ENCODE measurements around the gene TRPM8.

The TRPM8 gene

DNA sequence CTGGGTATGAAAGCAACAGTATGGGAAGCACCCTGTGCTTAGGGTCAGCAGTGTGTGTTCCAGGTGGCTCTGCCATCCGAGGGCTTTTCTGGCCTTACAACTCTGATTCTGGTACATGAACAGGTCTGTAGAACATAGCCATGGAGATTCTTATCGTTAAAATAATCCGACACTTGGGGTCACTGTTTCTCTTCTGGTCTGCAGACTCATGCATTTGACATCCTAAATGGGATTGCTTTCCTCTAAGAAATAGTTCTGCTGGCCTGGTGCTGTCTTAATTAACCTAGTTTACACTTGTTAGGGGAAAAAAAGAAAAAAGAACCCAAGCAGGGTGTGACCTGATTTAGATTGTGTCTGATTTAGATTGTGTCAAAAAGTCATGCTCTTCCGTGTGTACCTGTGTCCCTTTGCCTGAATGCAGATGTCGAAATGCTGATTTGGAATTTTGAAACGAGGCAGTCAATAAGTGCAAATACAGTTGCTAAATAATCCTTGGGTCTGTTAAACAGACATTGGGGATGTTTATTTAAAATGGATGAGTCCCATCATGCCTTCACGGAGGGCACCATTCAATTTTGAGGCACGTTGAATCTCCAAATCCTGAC lies 59.6 kb downstream of the TRPM8 start:
- DNase-seq: no peak

DNA sequence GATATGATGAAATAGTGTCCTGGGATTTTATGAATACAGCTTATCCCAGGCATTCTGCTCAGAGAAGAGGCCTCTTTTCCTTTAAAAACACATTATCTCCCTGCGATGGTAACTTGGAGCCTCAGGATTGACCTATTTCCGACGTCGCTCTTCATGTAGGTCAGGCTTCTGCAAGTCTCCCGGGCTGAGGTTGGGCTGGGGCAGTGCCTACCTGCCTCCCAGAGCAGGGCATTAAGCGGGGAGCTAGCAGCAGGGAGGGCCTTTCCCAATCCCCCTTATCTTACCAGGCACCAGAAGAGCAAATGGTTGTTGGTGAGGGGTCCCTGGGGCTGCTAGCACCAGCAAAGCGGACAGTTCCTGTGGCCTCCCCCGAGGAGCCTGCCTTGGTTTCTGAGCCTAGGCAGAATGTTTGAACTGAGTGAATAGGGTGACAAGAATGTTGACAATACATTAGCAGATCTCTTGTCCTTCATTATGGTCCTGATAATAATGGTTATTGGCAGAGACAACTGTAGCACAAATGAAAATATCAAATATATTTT lies 60.2 kb downstream of the TRPM8 start:
- DNase-seq: no peak

DNA sequence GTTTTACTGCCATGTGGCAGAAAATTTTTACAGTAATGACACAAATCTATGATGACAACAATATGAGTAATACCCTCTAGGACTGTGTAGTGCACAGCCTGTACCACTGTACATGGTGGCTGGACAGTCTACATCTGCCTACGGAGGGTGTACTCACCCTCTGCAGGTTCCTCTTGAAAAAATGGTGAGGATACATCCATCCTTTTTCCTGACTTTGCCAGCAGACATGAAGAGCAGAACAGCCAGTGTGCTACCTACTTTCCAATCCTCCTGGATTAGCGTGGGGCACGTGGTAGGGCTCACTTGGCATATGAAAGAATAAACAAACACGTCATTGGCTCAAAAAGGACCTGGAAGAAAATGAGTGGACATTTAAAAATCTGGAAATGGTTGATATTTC lies 62.6 kb downstream of the TRPM8 start:
- DNase-seq: no peak

DNA sequence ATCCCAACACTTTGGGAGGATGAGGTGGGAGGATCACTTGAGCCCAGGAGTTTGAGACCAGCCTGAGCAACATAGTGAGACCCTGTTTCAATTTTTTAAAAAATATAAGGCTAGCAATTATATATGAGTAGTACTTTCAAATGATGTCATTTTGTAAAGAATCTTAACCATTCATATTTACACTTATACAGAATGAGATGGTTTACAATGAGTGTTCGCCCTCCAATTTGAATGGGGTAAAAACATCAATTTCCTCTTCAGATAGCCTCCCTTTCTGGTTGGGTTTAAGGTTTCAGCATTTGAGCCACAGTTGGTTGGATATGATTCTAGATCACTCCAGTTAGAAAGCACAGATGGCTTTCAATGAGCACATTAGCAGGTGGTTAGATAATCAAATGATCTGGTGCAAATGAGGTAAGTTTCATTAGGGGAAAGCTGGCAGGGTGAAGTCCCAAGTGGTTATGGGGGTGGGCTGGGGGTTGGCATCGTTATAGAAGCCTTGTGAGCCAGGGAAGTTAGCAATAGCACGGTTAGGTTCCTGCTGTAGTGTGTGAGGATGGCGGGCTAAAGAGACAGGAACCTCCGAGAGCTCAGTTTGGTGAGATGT lies 63.9 kb downstream of the TRPM8 start:
- DNase-seq: no peak

DNA sequence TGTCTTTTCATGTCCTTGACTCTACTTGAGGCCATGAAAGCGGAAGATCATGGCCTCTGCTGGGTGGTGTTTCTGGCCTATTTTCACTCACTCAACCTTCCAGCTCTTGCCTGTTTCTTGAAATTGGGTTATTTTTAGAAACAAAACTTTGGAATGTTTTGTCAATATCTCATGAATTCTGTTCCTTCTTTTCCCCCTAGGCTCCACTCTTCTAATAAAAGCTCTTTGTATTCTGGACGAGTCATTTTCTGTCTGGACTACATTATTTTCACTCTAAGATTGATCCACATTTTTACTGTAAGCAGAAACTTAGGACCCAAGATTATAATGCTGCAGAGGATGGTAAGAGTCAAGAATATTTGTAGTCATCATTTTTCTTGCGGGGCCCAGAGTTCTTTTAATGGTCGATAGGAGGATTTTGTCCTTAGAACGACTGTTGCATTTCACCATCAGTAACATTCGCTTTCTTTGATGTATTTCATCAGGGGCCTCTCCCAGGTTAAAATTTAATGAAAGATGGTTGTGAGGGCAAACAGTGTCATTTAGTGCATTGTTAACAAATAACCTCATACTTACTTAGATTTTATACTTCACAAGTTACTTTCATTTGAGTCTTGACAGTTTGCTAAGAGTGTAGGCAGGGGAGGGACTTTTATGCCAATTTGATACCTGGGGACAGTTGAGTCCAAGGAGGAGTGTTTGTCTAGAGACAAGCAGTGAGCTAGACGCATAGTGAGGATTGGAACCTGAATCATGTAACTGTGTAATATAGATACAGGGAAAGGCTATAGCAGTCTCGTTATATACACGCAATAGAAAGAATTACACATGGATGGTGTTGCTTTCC lies 64.6 kb downstream of the TRPM8 start:
- no peak for DNase-seq

DNA sequence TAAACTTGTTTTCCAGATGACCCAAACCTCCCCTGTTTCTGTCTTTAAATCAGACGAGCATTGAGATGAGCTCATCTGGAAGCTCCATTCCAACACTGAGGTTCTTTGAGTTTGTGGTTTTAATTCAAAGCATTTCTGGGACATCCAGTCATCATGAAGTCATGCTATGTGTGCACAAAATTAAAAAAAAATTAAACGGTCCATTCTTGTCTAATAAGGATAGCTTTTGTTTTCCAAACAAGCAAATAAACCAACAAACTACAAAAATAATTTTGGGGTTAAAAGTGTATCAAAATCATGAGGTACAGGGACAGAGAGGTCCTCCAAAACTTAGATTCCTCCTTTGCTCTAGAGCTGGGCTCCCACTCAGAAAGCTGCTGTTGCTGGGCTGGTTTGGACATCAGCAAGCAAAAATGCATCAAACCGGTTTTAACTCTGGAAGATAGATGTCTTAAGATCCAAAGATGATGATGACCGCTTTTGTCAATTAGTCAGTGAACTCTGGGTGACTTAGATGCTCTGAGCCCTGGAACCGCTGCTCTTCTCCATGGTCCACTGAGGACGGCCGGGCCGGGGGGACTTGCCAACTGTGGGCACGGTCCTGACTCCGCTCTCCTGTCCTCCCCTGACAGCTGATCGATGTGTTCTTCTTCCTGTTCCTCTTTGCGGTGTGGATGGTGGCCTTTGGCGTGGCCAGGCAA lies 65.4 kb downstream of the TRPM8 start:
- DNase-seq: no peak

DNA sequence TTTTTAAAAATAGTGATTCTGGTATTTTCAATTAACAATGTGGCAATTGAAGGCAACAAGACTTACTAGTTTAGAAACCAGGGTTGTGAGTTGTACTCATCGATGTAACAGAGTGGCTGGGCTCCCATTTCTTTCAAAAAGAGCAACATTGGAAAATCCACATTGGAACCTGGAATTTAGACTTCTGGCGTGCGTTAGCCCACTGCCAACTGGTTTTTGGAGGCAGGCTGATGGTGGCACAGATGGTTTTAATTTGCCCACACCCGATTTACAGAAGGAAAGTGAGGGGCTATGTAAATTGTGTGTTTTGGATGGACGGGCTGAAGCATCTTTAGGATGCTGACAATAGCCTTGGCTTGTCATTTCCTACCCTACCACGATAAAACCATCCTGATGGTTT lies 66.3 kb downstream of the TRPM8 start:
- no peak for DNase-seq

DNA sequence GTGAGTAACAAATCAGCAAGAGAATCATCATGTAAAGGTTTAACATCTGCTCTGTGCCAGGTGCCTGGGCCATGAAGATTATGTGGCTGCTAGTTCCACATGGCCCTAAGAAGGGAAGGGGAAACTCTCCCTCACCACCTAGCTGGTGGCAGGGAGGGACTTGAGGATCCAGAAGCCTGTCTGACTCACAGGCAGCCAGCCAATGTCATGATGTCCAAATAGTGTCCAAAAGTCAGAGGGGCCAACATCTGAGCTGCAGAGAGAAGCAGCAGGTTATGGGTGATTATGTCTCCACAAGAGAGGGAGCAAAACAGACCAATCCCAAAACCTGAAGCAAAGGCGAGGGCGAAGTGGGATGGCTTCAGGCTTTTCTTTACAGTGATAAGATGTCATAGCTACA lies 71.4 kb downstream of the TRPM8 start:
- no peak for DNase-seq

DNA sequence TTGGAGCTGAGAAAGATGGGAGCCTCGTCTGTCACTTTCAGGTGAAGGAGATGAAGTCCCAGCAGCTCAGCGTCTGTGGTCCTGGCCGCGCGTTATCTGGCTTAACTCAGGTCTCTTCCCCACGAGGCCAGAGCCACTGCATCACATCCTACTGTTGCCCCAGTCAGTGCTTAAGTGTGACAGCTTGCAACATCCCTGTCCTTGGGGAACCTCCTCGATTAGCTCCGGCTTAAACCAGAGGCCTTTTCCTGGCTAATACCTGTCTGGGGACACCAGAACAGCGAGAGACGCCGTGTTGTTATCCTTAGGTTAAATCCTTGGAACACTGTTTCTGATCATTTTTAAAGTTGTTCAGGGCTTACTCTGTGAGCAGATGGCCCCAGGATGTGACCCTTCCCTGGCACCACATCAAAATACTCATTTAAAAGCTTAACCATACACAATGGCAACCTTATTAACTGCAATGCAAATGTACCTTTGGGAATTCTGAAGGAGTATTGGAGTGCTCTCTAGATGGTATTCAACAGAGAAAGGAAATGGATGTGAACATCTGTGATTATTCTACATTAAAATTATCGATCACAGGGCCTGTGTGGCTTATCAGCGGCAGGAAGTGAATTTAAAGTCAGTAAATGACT lies 72.2 kb downstream of the TRPM8 start:
- no peak for DNase-seq

DNA sequence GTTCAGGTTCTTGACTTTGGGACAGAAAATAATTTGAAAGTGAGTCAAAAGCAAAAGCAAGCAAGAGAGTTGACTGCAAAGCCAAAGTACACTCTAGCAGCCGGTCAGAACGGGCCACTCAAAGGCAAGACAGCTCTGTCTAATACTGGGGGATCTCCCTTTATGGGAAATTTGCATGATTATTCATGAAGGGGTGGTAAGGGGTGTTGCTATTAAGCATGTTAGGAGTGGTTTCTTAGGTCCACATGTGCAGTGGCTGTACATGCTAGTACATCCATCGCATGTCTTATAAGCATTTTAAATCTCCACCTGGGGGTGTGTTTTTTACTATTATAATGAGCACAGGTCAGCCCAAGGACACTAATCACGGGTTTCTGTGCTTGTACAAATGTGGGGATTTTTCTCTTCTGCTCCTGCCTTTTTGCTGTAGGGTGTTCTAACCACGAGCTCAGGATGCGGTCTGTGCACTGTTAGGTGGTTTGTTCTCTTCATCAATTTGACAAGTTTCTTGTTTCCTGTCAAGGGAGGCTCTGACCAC lies 73.2 kb downstream of the TRPM8 start:
- DNase-seq: no peak

DNA sequence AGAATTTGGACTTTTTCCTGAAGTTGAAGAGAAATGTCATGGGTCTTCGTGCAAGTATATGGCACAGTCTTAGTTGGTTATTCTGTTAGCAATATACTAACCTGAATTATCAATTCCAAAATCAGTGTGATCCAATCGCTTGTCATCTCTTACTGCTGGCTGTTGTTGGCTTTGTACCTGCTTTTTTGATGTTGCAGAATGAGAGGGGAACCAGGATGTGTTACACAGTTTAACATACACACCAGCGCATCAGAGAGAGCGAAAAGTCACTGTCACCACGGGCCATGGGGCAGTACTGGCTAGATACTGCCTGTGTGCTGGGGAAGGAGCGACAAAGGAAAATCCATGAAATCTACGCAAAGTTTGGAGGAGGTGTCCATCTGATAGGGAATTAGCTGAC lies 74.0 kb downstream of the TRPM8 start:
- DNase-seq: no peak

DNA sequence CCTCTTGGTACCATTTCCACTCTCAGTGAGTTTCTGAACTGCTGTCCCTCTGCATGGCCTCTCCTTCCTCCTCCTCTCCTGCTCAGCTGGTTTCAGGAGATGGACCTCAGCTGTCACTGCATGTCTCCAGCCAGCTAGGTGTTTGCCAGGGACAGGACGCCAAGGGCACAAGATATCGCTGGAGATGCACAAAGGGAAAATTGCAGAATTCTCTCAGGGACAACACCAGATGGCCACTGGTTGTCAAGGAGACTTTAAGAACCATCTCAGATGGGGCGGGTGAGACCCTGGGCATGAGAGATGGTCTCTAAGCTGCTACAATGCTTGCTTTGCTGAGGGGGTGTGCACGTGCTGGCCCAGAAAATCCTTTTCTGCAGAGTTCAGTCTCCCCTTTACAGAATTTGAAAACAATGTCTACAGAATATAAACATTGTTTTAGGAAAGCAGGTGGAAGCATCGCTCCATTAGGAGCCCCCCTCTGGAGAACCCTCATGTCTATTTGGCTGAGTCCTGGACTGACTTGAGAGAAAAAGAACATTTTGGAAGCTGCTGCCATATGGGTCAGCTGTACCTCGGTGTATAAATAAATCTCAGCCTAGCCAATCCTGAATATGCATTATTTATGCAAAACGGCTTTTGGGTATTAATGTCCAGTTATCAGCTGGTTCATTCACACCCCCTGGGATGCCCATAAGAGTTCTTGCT lies 75.5 kb downstream of the TRPM8 start:
- DNase-seq: no peak

DNA sequence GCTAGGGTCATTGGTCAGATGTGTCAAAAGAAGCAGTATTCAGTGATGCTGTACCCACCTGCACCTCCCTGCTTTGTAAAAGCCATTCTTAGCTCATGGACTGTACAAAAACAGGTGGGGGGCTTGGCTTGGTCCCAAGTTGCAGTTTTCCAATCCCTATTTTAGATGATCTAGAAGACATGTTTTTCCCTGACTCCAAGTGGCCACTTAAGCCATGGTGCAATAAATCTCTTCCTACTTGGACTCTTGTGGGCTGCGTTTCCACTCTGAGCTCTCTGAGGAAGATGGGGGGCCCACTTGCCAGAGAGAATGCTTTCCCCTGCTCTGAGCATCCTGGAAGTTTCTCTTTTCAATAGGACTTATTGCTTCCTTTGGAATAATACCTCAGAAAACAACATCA lies 76.3 kb downstream of the TRPM8 start:
- no peak for DNase-seq

DNA sequence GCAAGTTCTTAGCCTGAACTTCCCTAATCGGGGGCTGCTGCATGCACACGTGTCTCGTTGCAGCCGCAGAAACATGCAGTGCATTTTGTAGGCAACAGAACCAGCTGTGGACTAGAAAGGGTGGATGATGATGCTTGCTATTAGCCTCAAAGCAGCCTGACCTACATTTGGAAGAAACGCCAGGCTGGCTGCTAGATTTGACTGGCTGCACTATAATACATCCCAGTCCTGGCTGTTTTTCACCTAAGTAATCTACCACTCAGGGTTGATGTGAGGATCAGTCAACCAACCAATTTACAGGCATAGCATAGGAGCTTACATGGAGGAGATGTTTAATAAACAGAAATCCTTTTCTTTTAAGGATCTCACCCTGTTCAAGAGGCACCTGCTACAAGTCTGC lies 77.0 kb downstream of the TRPM8 start:
- no peak for DNase-seq

DNA sequence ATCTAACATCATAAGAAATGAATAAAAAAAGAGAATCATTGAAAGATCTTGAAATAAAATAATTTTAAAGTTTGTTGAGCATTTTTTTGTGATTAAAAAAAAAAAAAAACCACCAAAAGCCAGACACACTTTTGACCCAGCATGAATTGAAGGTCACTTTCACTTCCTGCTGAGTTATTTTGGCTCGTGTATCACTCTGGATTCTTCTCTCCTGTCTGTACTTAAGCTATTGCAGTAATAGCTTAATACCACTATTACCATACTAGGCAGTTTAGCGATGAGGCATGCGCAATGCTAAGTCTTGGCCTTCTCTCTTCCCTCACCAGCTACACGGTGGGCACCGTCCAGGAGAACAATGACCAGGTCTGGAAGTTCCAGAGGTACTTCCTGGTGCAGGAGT lies 78.8 kb downstream of the TRPM8 start:
- no peak for DNase-seq

DNA sequence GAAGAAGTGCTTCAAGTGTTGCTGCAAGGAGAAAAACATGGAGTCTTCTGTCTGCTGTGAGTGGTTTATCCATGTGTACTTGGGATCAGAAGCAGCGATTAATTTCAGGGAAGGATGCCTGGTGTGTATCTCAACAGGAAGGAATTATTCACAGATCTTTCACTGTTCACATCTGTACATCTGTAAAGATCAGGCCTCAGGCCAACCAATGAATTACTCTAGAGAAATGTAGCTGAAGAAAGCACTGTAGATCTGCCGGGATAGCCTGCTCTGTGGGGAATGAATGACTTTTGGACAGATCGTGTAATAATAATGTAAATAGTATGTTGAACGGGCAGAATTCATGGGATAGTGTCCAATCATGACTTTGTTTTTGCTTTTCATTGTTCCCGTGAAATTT lies 79.3 kb downstream of the TRPM8 start:
- DNase-seq: no peak

DNA sequence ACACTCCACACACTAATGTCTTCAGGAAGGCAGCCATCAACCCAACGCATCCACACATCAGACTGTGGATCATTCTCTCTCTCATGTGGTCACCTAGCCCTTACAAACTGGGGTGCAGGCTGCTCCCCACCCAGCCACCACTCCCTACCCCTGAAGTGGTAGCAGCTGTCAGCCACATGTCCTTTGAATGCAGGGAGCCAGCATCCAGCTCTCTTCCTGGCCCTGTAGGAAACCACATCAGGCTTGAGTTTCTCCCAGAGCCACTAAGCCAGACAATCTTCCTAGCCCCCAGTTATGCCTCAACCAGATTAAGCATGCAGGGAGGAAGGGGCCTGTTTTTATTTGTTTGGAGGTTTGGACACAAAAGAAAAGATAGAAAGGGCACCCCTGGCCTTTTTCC lies 80.5 kb downstream of the TRPM8 start:
- DNase-seq: no peak

DNA sequence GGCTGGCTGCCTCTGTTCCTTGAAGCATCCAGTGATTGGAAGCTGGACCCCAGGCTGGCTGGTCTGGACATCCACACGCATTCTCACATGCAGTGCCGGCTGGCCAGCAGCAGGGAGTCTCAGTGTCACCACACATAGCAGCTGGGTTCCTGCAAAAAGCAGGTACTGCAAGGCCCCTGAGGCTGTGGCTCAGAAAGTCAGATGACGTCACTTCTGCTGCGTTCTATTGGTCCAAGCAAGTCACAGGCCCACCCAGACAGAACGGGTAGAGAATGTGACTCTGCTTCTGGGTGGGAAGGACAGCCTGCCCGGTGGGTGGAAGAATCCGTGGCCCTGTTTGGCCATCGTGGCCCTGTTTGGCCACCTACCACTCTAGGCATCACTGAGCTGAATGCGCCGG lies 82.0 kb downstream of the TRPM8 start:
- DNase-seq: no peak

DNA sequence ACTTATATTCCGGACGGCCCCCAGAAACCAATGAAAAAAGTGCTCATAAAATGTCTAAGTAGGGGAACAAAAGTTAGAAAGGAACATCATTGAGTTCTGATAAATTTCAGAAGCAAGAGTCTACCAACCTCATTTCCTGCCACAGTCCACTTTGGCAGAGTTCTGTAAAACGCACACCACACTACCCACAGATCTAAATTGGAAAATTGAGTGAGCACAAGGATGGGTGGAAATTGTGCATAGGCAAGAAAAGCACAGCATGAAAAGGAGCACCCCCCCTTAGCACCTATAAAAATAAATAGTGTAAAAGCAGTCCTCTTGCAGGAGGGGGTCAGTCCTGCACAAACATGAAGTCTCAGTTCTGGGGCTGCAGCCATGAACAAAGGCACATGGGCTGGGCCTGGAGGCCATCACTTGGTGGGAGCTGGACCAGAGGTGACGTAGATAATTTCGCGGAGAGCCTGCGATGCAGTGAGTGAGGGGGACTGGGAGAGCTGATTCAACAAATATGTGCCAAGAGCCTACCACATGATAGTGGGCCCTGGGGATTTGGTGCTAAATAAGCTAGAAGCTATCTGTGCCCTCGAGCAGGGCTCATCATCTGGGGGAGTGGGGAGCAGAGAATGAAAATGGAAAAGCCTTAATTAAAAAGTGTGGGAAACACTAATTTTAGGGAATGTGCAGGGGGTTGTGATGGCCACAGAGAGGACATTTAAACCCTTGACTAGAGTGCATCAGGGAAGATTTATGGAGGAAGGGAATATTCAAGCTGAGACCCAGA lies 84.4 kb downstream of the TRPM8 start:
- DNase-seq: no peak

DNA sequence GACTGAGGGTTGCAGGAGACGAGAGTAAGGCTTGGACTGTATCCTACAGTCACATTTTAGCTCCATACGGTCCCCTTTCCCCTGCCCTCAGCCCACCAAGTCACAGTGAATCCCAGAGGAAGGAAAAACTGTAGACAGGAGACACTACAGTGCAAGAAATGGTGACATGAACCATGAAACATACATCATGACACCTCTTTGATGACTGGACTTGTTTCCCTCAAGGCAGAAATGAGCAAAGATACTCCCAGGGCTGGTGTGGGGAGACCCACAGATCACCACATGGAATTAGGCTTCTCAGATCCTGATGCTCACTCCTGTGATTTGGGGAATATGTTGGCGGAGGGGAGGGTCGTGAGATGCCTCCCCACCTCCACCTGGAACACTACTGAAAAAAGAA lies 85.1 kb downstream of the TRPM8 start:
- DNase-seq: no peak

DNA sequence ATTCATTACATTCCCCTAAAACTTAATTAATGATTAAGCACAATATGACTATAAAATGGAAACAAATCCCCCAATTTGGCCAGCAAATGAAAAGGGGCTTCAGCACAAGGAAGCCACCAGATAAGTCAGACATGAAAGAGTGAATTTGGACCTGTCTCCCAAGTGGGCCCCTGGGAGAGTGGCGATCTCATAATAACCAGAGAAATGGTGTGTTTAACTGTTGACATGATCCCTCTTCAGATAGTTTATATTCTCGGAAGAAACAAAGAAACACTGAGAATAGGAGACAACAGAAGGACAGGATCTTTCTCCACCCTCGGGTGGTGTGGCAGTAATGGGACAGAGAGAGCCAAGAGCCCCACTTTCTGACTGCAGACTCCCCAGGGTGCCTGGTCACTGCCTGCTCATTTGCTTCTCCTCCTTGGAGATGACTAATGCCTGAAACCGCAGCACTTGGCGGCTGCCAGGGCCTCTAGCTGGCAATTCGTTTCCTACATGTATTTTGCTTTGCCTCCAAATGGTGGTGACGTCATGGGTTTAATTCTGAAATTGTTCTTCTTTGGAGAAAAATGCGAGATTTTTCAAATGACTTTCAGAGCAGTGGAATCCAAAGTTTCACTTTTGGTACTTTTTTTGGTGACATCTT lies 86.9 kb downstream of the TRPM8 start:
- DNase-seq: no peak

All from GDM1 (cell line).